Thoracic aorta endothelial cell (primary cell): ENCODE results near the gene NVL. TPM values are rescaled to one million over a fixed set of nuclear protein-coding genes. Genes with fewer than 3 reads are reported as not detected.

ENCODE experiments used
- small RNA-seq: library from RNA; depleted of rRNA; stranded (forward); fragments of <200 nt; gene quantifications from one replicate; pipeline ENCODE3, GENCODE V24; 2012
- total RNA-seq: library from RNA; depleted of rRNA; stranded (reverse); fragments of >200 nt; gene quantifications from 2 replicates; pipeline ENCODE4 v1.2.3, GENCODE V29; 2012

NVL gene
- total RNA-seq = 43.0 and 44.4 TPM in 2 replicates

DNA sequence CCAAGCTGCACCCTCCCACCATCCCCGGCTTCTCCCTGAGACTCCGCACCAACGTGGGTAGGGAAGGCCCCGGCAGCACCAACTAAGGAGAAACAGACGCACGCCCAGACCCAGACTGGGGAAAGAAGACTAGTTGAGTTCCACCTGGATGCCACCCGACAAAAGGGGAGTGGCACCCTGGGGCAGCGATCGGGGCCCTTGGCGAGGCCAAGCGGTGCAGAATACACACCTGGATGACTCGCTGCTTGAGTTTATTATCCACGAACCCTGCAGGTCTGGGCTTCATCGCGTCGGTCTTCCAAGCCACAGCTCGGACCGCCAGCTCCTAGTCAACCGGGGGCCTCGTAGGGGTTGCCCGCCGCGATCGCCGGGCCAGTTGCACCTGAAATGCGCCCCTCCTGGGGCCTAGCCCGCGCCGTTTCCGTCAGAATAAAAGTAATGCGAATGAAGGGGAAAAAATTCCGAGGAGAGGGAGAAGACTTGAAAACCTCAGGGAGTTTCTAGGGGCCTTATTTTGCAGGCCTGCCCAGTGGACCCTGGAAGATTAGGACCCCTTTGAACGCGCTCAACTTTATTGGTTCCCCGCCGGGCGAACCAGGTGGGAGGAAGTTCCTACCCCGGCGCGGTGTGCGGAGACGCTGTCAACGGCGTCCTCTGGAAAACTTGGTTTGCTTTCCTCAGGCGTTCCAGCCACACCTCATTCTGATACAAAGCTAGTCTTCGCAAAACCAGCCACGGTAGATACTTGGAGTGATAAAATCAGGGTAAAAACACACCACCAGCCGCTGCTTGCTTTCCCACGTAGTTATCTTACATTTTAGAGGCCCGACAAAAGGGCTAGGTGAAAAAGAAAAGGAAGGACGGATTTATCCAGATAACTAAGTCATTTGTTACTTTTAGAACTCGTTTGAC lies at the start of gene NVL:
TSS of gene NVL (minus strand) at position 331 of the 912 bp plus-strand sequence. CDS start at position 286, 45 bp downstream.

DNA sequence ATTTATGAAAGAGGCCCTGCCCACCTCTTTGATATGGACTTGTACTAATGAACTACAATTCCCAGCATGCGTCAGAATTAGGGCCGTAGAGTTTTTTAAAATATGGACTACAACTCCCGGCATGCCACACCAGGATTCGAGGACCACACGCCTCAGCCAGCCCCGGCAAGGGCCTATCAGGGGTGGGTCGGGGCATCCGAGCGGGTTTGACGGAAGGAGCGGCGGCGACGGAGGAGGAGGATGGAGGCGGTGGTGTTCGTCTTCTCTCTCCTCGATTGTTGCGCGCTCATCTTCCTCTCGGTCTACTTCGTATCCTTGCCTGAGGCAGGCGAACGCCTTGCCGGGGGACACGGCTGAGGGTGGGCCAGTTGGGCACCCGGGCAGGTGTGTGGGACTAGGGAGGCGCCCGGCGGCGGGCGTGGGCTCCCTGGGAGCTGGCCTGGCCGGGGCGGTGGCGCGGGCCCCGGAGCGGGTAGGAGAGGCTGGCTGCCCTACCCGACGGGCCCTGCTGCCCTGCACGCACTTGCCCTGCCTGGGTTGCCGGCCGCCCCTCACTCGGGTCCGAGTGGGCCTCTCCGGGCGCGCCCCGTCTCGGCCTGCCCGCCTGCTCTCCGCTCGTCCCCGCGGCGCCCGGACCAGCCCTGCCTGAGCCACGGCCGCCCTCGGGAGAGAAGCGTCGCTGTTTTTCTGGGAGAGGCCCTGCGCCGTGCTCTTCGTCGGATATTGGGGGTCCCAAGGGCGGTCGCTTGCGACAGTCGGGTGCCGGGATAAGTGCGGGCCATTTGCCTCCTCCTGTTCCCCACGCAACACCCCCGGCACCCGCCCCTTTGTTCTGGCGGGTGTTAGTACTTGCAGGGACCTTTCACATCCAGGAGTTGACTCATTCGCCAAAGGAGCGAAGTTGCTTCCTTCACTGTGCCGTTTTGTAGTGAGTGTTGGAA lies 27.0 kb upstream of the NVL start, which contains the start of gene CNIH4:
TSS of gene CNIH4 (plus strand) at position 195 of the 941 bp plus-strand sequence. CDS start at position 241, 46 bp downstream.

DNA sequence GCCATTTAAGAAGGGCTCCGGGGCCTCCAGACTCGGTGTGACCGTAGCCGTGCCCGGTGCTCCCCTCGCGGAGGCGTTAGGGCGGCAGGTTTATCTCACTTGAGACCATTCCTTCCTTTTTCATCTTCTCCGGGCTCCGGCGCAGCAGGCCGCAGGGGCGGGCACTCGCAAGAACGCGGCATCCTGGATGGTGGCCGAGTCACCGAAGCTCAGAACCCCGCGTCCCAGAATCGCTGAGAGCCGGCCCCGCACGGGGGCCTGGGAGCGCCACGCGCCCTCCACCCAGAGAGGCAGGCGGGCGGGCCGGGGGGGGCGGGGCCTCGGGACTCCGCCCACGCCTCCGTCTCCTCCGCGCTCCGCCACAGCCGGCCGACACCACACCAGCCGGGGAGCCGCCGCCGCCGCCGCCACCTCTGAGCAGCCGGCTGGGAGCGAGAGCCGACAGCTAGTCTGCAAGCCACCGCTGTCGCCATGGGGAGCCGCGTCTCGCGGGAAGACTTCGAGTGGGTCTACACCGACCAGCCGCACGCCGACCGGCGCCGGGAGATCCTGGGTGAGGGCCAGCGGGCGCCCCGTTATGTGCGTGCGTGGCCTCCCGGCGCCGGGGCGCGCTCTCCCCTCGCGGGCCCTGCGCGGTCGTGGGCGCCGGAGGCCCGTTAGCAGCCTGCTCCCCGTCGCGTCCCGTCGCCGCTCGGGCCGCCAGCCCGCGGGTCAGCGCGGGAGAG lies 146.9 kb downstream of the NVL start, which contains the start of gene DEGS1:
TSS of gene DEGS1 (plus strand) at position 375 of the 725 bp plus-strand sequence. CDS start at position 472, 97 bp downstream.

Small RNA genes lying within 50 kb of the gene (small RNA-seq; reads per million reads assigned to genes)
- gene MIR320B2 (not detected), gene RF00139 (not detected), gene RNU6-1008P (not detected)

Other genes with a start within 250 kb of the NVL start
- gene FBXO28, start 216.1 kb downstream of the NVL start, total RNA-seq = 57.0 and 59.0 TPM in 2 replicates
- 147 and 148 TPM in 2 replicates for gene DEGS1, start 146.9 kb downstream of the NVL start, total RNA-seq
- 92.0 and 107 TPM in 2 replicates for gene CNIH4, start 26.7 kb upstream of the NVL start, total RNA-seq
- 98.6 and 121 TPM in 2 replicates for gene WDR26, start 104.6 kb upstream of the NVL start, total RNA-seq